ENCODE results near the gene CACNB2.

Gene CACNB2

DNA sequence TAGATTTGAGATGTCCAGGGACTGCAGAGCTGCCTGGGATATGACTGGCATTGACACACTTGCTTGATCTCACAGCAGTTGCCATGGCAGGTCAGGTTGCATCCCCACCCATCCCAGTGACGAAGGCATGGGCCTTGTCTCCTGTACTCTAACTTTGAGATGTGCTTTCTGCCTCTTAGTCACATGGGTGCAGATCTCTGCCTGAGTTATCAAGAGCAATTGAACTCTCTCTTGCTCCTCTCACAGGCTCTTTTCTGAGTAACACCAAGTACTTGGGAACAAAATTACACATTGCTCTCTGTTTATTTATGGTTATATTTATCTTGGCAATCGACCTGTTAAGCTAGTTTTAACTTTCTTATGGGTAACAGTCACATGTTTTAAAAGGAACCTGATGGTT is 273.8 kb downstream of the CACNB2 start:
- TF ChIP-seq, protein P1, sequence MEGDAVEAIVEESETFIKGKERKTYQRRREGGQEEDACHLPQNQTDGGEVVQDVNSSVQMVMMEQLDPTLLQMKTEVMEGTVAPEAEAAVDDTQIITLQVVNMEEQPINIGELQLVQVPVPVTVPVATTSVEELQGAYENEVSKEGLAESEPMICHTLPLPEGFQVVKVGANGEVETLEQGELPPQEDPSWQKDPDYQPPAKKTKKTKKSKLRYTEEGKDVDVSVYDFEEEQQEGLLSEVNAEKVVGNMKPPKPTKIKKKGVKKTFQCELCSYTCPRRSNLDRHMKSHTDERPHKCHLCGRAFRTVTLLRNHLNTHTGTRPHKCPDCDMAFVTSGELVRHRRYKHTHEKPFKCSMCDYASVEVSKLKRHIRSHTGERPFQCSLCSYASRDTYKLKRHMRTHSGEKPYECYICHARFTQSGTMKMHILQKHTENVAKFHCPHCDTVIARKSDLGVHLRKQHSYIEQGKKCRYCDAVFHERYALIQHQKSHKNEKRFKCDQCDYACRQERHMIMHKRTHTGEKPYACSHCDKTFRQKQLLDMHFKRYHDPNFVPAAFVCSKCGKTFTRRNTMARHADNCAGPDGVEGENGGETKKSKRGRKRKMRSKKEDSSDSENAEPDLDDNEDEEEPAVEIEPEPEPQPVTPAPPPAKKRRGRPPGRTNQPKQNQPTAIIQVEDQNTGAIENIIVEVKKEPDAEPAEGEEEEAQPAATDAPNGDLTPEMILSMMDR (IDR thresholded peaks at IDR 0.05; ENCODE audit: extremely low read depth, insufficient read depth, missing control alignments): no peak
- DNase-seq (ENCODE audit: low spot score): no peak
- in situ Hi-C loops (cut with MboI; ENCODE audit: low pct_unique_long_range_greater_than_20kb, low sequenced_read_pairs, unreplicated experiment): no loop called here

DNA sequence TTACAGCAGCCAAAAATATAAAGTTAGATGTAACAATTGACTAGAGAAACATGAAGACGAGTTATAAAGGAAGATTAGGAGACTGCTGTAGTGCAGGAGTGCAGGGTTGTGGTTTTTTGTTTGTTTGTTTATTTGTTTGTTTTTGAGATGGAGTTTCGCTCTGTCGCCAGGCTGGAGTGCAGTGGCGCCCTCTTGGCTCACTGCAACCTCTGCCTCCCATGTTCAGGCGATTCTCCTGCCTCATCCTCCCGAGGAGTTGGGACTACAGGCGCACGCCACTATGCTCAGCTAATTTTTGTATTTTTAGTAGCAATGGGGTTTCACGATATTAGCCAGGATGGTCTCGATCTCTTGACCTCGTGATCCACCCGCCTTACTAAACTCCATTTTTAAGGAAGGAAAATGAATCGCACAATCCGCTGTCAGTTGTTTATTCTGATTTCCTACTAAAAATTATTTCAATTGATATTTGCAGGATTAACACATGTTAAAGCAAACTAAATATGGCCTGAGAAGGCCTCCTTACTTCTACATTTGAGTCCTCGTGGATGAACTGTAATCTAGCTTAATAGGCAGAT is 277.8 kb downstream of the CACNB2 start:
- no peak for DNase-seq (ENCODE audit: low spot score)
- TF ChIP-seq, protein P1 (IDR thresholded peaks at IDR 0.05; ENCODE audit: extremely low read depth, insufficient read depth, missing control alignments): no peak
- in situ Hi-C loops (cut with MboI; ENCODE audit: low pct_unique_long_range_greater_than_20kb, low sequenced_read_pairs, unreplicated experiment): no loop called here

DNA sequence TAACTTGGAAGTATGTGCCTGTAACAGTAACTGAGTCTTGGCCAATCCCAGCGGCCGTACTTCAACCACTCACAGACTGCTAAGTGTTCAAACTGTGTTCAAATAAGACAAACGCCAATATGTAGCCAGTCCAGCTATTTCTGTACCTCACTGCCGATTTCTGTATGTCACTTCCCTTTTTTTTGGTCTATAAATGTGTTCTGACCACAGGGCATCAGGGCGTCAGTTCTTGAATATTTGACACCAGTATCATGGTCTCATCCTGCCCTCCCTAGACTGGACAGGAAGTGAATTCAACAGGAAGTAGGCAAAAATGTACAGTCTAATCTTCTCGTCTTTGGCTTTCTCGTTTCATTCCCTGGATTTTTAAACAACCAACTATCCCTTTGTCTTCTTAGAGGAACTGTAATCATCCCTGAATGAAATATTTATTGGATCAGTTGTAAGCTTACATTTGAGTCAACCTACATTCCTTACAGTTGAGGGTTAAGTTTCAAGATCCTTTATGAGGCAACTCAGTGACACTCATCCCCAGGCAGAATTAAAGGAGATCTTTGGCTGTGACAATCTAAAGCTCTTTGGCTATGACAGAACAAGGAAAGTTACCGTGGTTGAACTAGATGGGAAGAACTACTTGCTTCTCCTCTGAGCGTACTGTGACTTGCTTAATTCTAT is 278.5 kb downstream of the CACNB2 start:
- in situ Hi-C loops (cut with MboI; ENCODE audit: low pct_unique_long_range_greater_than_20kb, low sequenced_read_pairs, unreplicated experiment): no loop called here
- TF ChIP-seq, protein P1 (IDR thresholded peaks at IDR 0.05; ENCODE audit: extremely low read depth, insufficient read depth, missing control alignments): no peak
- DNase-seq (ENCODE audit: low spot score): no peak

DNA sequence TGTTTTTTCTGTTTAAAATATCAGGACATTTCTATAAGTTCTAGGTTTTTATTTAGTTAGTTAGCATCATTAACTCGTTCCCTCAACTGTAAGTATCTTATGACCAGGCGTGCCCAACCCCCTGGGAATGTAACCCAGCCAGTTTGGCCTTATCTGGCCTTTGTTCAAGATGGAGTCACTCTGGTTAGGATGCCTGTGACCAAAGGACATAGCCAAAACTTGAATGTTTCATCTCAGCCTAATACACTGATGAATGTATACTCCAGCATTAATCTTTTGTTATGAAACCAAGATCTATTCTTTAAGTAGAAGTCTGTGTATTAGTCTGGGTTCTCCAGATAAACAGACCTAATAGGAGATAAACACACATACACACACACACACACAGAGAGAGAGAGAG is 279.7 kb downstream of the CACNB2 start:
- DNase-seq (ENCODE audit: low spot score): no peak

DNA sequence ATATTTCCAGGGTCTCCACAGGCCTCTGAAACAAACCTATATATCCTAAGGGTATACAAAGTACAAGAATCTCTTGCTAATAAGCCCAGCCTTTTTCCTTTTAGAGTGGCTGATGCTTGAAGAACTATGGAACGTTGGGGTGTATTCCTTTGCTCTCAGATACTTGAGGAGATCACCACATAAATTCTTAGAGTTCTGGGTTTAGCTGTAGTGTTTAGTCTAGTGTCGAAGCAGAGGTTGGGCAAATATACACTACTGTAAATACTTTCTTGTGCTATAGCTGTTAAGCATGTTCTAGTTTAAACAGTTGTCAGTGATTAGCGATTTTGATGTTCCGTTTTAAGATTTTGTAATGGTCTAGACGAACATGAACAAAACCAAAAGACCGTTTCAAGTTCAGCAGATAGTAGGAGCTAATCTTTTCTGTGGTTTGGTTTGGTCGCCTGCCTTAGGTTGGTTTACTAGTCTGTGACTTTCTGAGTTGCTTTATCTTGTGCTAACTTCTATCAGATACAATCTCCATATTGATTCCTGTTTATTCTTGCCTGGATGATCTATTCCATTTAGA is 281.6 kb downstream of the CACNB2 start:
- TF ChIP-seq, protein P1 (IDR thresholded peaks at IDR 0.05; ENCODE audit: extremely low read depth, insufficient read depth, missing control alignments): no peak
- no peak for DNase-seq (ENCODE audit: low spot score)
- in situ Hi-C loops (cut with MboI; ENCODE audit: low pct_unique_long_range_greater_than_20kb, low sequenced_read_pairs, unreplicated experiment): no loop called here

More for the DNA sequence above, 279.7 kb downstream of the CACNB2 start:
- in situ Hi-C loops (cut with MboI; ENCODE audit: low pct_unique_long_range_greater_than_20kb, low sequenced_read_pairs, unreplicated experiment): no loop called here
- TF ChIP-seq, protein P1 (IDR thresholded peaks at IDR 0.05; ENCODE audit: extremely low read depth, insufficient read depth, missing control alignments): no peak

DNA sequence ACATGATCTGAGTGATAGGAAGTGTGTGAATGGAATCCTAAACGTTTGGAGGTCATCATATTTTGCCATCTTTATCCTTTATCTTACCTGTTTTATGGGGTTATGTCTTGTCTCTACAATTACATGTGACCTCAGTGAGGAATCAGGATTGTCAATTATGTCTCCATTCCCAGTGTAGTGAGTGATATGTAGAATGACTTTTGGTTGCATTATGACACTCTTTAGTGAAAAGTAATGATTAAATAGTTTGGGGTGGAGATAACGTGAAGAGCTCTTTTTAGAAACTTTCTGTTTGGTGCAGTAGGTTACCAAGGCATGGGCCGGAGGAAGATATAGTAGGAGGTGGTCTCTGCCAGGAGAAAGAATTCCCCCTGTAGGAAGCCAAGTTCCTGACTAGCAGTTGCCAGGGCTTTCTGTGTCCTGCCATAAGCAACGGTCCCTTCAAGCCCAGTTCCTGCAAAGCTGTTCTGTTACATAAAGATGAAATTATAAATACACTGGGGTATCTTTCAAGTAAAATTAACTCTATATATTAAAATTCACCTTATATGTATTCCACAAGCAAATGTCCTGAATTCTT is 282.9 kb downstream of the CACNB2 start:
- DNase-seq (ENCODE audit: low spot score): no peak
- TF ChIP-seq, protein P1 (IDR thresholded peaks at IDR 0.05; ENCODE audit: extremely low read depth, insufficient read depth, missing control alignments): no peak
- in situ Hi-C loops (cut with MboI; ENCODE audit: low pct_unique_long_range_greater_than_20kb, low sequenced_read_pairs, unreplicated experiment): no loop called here
